Stimulated activated CD8-positive, alpha-beta memory T cell treated with anti-CD3 and anti-CD28 coated beads, Interleukin-4, amount 100 ng/mL, for 48 hours (primary cell): ENCODE measurements around the gene CFAP65.

Experiments used
- DNase-seq: peaks from one replicate; pipeline ENCODE4 v3.0.0-alpha.2; 2020

CFAP65 gene

DNA sequence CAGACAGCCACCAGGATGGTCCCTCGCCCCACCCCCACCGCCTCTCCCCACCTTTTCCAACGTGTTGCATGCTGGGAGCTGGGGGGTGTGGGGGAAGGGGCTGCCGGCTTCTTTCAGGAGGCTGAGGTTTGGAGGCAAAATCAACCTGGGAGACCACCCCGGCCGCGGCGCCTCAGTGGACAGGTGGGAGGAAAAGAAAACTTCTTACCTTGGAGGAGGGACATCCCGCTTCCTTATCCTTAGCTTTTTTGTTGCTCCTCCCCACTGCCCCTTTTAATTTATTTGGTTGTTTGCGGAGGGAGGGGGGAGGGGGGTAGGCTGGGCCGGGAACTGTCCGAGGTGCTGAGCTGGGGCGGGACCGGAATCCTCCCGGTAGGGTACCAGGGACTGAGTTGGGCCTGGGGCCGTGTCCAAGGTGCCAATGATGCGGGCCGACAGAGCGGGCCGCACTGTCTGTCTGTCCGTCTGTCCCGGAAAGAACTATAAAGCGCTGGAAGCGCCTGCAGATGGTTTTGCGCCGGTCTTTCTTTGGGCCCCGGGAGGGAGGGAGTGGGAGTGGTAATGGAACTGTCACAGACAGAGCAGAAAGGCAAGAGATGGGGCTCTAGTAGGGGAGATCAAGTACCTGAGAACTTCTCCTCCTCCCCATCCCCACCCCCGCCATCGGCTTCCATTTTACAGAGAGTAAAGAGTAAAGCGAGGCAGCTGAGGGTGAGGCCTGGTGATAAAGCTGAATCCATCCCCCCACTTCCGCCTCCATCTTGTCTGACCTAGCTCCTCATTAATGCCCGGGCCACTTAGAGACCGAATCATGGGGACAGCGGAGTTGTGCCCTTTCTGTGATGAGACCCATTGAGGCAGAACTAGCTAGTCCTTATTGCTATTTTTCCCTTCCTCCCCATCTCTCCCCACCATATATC is 79.4 kb downstream of the CFAP65 start:
- peak; percentile 53 for DNase-seq

DNA sequence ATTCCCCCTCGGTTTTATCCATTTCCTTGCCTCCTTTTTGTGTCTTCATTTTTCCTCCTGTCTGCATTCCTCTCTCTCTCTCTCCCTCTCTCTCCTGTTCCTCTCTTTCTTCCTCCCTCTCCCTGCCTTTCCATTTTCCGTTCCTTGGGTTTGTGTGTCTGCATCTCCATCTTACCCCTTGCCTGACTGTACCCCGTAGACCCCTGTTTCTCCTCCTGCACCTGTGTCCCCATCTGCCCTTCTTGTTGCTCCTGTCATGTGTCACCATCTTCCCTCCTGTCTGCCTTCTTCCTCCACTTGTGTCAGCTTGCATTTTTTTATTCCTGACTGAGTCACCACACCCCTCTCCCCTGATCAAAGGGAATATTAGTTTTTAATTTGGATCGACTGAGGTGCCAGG is 80.1 kb downstream of the CFAP65 start:
- DNase-seq: peak; percentile 18

DNA sequence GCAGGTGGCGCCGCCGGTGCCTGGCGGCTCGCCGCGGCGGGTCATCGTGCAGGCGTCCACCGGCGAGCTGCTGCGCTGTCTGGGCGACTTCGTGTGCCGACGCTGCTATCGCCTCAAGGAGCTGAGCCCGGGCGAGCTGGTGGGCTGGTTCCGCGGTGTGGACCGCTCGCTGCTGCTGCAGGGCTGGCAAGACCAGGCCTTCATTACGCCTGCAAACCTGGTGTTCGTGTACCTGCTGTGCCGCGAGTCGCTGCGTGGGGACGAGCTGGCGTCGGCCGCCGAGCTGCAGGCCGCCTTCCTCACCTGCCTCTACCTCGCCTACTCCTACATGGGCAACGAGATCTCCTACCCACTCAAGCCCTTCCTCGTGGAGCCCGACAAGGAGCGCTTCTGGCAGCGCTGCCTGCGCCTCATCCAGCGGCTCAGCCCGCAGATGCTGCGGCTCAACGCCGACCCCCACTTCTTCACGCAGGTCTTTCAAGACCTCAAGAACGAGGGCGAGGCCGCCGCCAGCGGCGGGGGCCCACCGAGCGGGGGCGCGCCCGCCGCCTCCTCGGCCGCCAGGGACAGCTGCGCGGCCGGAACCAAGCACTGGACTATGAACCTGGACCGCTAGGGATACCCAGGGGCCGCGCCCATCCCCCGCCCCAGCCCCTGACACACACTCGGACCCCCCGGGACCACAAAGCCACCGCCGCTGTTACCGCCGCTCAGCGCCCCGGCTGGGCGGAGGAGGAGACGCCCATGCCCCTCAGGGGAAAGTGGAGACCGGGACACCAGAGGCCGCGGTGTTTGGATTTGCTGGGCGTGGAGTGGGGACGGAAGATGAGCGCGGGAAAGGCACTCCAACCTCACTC is 80.8 kb downstream of the CFAP65 start:
- peak; percentile 20 for DNase-seq

DNA sequence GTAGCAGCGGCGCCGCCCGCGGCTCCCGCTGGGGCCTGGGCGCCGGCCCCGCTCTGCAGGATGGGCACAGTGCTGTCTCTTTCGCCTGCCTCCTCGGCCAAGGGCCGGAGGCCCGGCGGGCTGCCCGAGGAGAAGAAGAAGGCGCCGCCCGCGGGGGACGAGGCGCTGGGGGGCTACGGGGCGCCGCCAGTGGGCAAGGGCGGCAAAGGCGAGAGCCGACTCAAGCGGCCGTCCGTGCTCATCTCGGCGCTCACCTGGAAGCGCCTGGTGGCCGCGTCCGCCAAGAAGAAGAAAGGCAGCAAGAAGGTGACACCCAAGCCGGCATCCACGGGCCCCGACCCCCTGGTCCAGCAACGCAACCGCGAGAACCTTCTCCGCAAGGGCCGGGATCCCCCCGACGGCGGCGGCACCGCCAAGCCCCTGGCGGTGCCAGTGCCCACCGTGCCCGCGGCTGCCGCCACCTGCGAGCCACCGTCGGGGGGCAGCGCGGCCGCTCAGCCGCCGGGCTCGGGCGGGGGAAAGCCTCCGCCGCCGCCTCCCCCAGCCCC is 81.5 kb downstream of the CFAP65 start:
- peak; percentile 22 for DNase-seq

DNA sequence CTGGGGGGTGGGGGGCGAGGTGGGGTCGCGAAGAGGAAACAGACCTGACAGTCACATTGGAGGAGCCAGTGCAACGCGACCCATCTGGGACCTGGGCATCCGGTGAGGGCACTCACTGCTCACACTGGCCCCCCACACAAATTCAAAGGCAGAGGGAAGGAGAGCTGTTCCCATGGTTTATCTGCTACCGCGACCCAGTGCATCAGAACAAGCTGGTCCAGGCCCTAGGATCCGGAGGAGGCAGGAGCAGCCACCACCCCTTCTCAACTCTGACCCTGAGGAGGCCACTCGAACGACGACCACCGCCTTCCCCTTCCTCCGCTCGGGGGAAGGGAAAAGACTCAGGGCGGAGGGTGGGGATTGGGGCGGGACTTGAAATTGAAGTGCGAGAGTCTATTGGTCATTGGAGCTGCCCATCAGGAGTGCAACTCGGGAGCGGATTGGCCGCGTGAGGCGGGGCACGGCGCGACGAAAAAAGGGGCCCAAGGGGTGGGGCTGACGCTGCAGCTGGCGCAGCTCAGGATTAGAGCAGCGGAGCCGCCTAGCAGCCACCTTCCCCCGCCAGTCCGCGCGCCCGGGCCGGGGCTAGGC is 82.1 kb downstream of the CFAP65 start, which contains the start of gene CDK5R2:
TSS of gene CDK5R2 (plus strand) at position 526 of the 591 bp plus-strand sequence. CDS start 155 bp downstream, outside the sequence.
- DNase-seq: peak; percentile 93

DNA sequence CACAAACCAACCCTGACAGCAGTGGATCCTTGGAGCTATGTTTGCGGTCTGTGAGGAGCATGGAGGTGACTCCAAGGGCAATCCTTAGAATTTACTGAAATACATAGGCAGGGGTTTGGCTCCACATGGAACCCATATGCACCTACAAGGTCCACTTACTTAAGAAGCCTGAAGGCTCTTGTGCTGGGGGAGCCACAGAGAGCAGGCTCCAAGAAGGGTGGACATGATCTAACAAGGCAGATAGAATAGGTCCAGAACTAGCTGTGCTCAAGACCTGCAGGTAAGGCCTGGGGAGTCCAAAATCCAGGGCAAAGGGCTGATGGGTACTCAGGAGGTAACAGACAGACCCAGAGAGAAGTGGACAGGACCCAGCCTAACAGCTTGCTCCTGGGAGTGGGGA is 83.0 kb downstream of the CFAP65 start:
- no peak for DNase-seq

DNA sequence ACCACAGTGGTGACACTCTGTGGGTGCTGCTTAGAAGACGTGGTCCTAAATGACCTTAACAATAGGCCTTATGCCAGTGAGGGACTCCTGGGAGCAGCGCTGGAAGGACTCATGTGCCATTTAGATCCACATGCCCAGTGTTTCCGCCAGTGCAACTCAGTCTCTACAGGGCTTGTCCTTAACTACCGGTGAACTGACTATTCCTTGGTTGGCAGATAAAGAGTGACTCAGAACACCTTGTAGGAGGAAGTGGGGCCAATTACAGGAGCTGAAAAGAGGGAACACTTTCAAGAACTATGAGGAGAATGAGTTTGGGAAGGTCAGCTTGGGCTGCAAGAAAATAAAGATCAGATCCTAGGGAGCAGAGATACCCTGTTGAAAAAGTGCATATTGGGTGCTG is 83.6 kb downstream of the CFAP65 start:
- DNase-seq: no peak

DNA sequence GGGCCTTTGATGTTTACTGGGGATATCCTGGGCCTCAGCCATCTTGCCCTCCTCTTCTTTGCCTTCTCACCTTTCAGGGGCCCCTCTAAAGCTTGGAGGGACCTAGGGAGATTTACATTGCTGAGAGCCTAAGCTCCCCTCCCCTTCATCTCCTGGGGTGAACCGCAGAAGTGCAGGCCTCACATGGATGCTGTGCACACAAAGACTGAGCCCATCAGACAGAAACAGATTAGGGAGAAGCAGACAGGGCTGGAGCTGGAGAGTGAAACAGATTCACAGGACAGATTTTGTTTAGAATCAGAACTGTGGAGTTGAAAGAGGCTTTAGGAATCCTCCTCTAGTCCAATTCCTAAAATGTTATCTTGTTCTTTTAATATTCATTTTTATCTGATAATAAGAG is 85.3 kb downstream of the CFAP65 start:
- no peak for DNase-seq

DNA sequence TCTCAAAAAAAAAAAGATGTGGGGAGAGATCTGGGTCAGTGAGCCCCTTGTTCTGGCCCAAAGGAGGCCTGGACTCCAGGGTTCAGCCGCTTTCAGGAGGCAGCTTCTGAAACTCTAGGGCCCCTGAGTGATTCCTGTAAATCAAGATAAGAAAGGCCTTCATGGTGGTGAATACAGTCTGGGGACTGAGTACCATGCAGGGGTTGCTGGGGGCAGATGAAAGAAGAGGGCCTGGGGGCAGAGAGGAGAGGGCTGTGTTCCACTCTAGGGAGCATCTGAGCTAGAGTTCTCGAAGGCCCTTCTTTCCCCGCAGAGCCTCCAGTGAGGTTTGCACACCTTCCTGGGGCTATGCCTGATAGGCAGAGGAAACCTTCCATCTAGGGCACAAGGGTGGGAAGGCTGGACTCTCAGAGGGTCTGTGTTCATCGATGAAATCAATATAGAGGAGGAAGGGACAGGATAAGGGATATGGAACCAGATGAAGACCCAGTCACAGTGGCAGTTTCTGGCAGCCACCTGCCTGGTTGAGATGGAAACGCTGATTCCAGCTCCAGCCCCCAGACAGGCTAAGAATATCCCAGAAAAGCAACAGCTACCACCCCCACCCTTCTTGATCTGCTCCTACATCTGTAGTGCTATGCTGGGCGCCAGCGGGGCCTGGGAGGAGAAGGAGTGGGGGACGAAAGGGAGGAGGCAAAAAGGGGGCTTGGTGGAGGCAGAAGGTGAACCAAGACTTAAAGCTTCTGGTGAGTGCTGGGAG is 86.6 kb downstream of the CFAP65 start:
- no peak for DNase-seq

DNA sequence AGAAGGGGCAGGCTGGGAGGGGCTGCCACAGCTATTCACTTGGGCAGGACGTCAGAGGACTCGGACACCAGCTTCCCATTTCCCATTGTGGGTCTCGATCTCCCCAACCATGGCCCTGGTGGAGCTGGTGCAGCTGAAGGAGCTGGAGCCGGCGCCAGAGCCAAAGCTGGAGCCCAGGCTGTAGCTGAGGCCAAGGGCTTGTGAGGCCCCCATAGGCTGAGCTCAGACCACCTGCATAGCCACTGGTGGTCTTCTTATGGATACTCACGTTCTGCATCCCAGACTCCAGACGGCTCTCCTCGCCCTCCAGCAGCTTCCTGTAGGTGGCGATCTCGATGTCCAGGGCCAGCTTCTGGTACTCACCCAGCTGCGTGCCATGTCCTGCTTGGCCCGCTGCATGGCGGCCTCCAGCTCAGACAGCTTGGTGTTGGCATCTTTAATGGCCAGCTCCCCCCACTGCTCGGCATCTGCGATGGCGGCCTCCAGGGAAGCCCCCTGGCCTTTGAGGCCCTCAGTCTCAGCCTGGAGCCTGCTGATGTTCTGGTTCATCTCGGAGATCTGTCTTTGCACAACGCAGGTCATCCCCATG is 87.9 kb downstream of the CFAP65 start:
- DNase-seq: no peak
